ENCODE data around the gene ABCA9.
A peak's percentile ranks its signal among the peaks of the same experiment; 100 is the strongest.
"Not testable (repeated sequence)": the region's sequence is repeated elsewhere in the genome, so short reads cannot be mapped to it uniquely, and the experiment has no call there.

The ABCA9 gene

GRCh38 chr17:69060822-69061221, at the start of gene ABCA9:
ABCA9 (minus strand) TSS chr17:69060927; CDS start chr17:69051126, 9,801 bp downstream.
- DNase-seq, result peak; percentile 83

GRCh38 chr17:69105907-69106730, 45.4 kb upstream of the ABCA9 start:
- no peak for DNase-seq

GRCh38 chr17:69103557-69104233, 43.0 kb upstream of the ABCA9 start:
- DNase-seq, result no peak

GRCh38 chr17:69098625-69099024, 37.9 kb upstream of the ABCA9 start:
- no peak for DNase-seq

- no peak for DNase-seq
Observed at GRCh38 chr17:69096541-69096940, 35.8 kb upstream of the ABCA9 start.

- no peak for DNase-seq
Observed at GRCh38 chr17:69093995-69094394, 33.3 kb upstream of the ABCA9 start.

GRCh38 chr17:69093279-69093789, 32.6 kb upstream of the ABCA9 start:
- no peak for DNase-seq

- no peak for DNase-seq
Observed at GRCh38 chr17:69090365-69090764, 29.6 kb upstream of the ABCA9 start.

GRCh38 chr17:69088643-69089200, 28.0 kb upstream of the ABCA9 start:
- no peak for DNase-seq

- no peak for DNase-seq
Observed at GRCh38 chr17:69086641-69087040, 25.9 kb upstream of the ABCA9 start.

GRCh38 chr17:69084911-69085310, 24.2 kb upstream of the ABCA9 start:
- no peak for DNase-seq

GRCh38 chr17:69082696-69083095, 22.0 kb upstream of the ABCA9 start:
- no peak for DNase-seq

- DNase-seq, result no peak
Observed at GRCh38 chr17:69078864-69079263, 18.1 kb upstream of the ABCA9 start.

- no peak for DNase-seq
Observed at GRCh38 chr17:69075823-69076222, 15.1 kb upstream of the ABCA9 start.

GRCh38 chr17:69073392-69073791, 12.7 kb upstream of the ABCA9 start:
- not testable (repeated sequence) for DNase-seq

GRCh38 chr17:69072803-69073256, 12.1 kb upstream of the ABCA9 start:
- not testable (repeated sequence) for DNase-seq

- DNase-seq, result not testable (repeated sequence)
Observed at GRCh38 chr17:69071233-69071586, 10.5 kb upstream of the ABCA9 start.

GRCh38 chr17:69070378-69071232, 9.9 kb upstream of the ABCA9 start:
- DNase-seq, result not testable (repeated sequence)

GRCh38 chr17:69069226-69069750, 8.6 kb upstream of the ABCA9 start:
- no peak for DNase-seq

- DNase-seq, result no peak
Observed at GRCh38 chr17:69067274-69068047, 6.7 kb upstream of the ABCA9 start.

GRCh38 chr17:69066482-69066881, 5.8 kb upstream of the ABCA9 start:
- no peak for DNase-seq

- no peak for DNase-seq
Observed at GRCh38 chr17:69065113-69065512, 4.4 kb upstream of the ABCA9 start.
